ENCODE data around the gene PPA2.
A peak's percentile ranks its signal among the peaks of the same experiment; 100 is the strongest.

PPA2 gene

GRCh38 chr4:105474099-105474518 is 247 bp upstream of the PPA2 start:
- TF ChIP-seq EZH2phosphoT487 (IDR thresholded peaks at IDR 0.05; ENCODE audit: low read depth) (no peak), CTCF (IDR thresholded peaks at IDR 0.05; ENCODE audit: low read depth, low read length) (peak; percentile 76)
- H3K79me2 ChIP-seq (ENCODE audit: low read length) = peaks cover 45% of the 10 kb centered on the region
- H3K4me3 ChIP-seq (ENCODE audit: low read length) = peak overlapping the region; percentile 90
- peaks cover 23% of the 10 kb centered on the region for H3K36me3 ChIP-seq (replicated peaks; ENCODE audit: low read depth, low read length)
- H3K4me2 ChIP-seq (ENCODE audit: low read length) = peak overlapping the region; percentile 72
- H4K20me1 ChIP-seq (ENCODE audit: insufficient read depth, low read length) = peaks cover 36% of the 10 kb centered on the region
- peak overlapping the region; percentile 85 for H3K27ac ChIP-seq (ENCODE audit: low read length)
- peak overlapping the region; percentile 96; the same call in 1 of the 2 replicates for H3K9ac ChIP-seq (ENCODE audit: low read length)
- peaks cover 26% of the 10 kb centered on the region for H3K4me1 ChIP-seq (ENCODE audit: low read length)
- no peaks in the 10 kb centered on the region for H3K27me3 ChIP-seq (ENCODE audit: low read depth, low read length)
- no peaks in the 10 kb centered on the region for H3K9me3 ChIP-seq (ENCODE audit: insufficient read depth, low read length)
- peak overlapping the region; percentile 67 for H2AFZ ChIP-seq (ENCODE audit: low read depth, low read length)

GRCh38 chr4:105472871-105473323 is 965 bp downstream of the PPA2 start:
- H4K20me1 ChIP-seq (ENCODE audit: insufficient read depth, low read length) = peaks cover 48% of the 10 kb centered on the region
- no peaks in the 10 kb centered on the region for H3K27me3 ChIP-seq (ENCODE audit: low read depth, low read length)

GRCh38 chr4:105471566-105472176 is 2.2 kb downstream of the PPA2 start:
- H3K4me3 ChIP-seq (ENCODE audit: low read length) = peak overlapping the region; percentile 90
- TF ChIP-seq EZH2phosphoT487 (IDR thresholded peaks at IDR 0.05; ENCODE audit: low read depth) (no peak), CTCF (IDR thresholded peaks at IDR 0.05; ENCODE audit: low read depth, low read length) (peak; percentile 80)
- peak overlapping the region; percentile 85 for H3K27ac ChIP-seq (ENCODE audit: low read length)
- peak overlapping the region; percentile 96 for H3K9ac ChIP-seq (ENCODE audit: low read length)
- no peak overlapping the region for H2AFZ ChIP-seq (ENCODE audit: low read depth, low read length)
- no peaks in the 10 kb centered on the region for H3K9me3 ChIP-seq (ENCODE audit: insufficient read depth, low read length)
- H3K27me3 ChIP-seq (ENCODE audit: low read depth, low read length) = no peaks in the 10 kb centered on the region
- peaks cover 70% of the 10 kb centered on the region for H3K79me2 ChIP-seq (ENCODE audit: low read length)
- H3K4me2 ChIP-seq (ENCODE audit: low read length) = peak overlapping the region; percentile 72
- peaks cover 60% of the 10 kb centered on the region for H4K20me1 ChIP-seq (ENCODE audit: insufficient read depth, low read length)
- H3K36me3 ChIP-seq (replicated peaks; ENCODE audit: low read depth, low read length) = peaks cover 47% of the 10 kb centered on the region
- peaks cover 26% of the 10 kb centered on the region for H3K4me1 ChIP-seq (ENCODE audit: low read length)

More at GRCh38 chr4:105472871-105473323, 965 bp downstream of the PPA2 start:
- Histone ChIP-seq H3K36me3 (replicated peaks; ENCODE audit: low read depth, low read length) (peaks cover 34% of the 10 kb centered on the region), H3K27ac (ENCODE audit: low read length) (peak overlapping the region; percentile 85), H3K9me3 (ENCODE audit: insufficient read depth, low read length) (no peaks in the 10 kb centered on the region), H2AFZ (ENCODE audit: low read depth, low read length) (peak overlapping the region; percentile 55; the same call in 1 of the 2 replicates), H3K9ac (ENCODE audit: low read length) (peak overlapping the region; percentile 96), H3K79me2 (ENCODE audit: low read length) (peaks cover 57% of the 10 kb centered on the region), H3K4me2 (ENCODE audit: low read length) (peak overlapping the region; percentile 72), H3K4me1 (ENCODE audit: low read length) (peaks cover 26% of the 10 kb centered on the region), H3K4me3 (ENCODE audit: low read length) (peak overlapping the region; percentile 90)
- TF ChIP-seq EZH2phosphoT487 (IDR thresholded peaks at IDR 0.05; ENCODE audit: low read depth) (no peak), CTCF (IDR thresholded peaks at IDR 0.05; ENCODE audit: low read depth, low read length) (no peak)

GRCh38 chr4:105470766-105471165 is 3.1 kb downstream of the PPA2 start:
- peaks cover 62% of the 10 kb centered on the region for H4K20me1 ChIP-seq (ENCODE audit: insufficient read depth, low read length)
- no peak for TF ChIP-seq EZH2phosphoT487 (IDR thresholded peaks at IDR 0.05; ENCODE audit: low read depth)
- H3K4me1 ChIP-seq (ENCODE audit: low read length) = peaks cover 26% of the 10 kb centered on the region
- no peak overlapping the region for H3K27ac ChIP-seq (ENCODE audit: low read length)
- H3K4me2 ChIP-seq (ENCODE audit: low read length) = no peak overlapping the region
- no peak overlapping the region for H3K4me3 ChIP-seq (ENCODE audit: low read length)
- H3K9ac ChIP-seq (ENCODE audit: low read length) = no peak overlapping the region
- H3K27me3 ChIP-seq (ENCODE audit: low read depth, low read length) = no peaks in the 10 kb centered on the region
- peaks cover 56% of the 10 kb centered on the region for H3K36me3 ChIP-seq (replicated peaks; ENCODE audit: low read depth, low read length)
- H3K9me3 ChIP-seq (ENCODE audit: insufficient read depth, low read length) = no peaks in the 10 kb centered on the region
- H2AFZ ChIP-seq (ENCODE audit: low read depth, low read length) = no peak overlapping the region
- H3K79me2 ChIP-seq (ENCODE audit: low read length) = peaks cover 72% of the 10 kb centered on the region

Data from OCI-LY3 (cell line).